DMS 273 treated with DMSO at 0.1 percent for 48 hours (cell line): Measurements from ENCODE around the gene ATG10.
"Not testable (repeated sequence)": the region's sequence is repeated elsewhere in the genome, so short reads cannot be mapped to it uniquely, and the experiment has no call there.

Experiments
- DNase-seq: peaks from one replicate; lab custom pipeline; 2025; lab: John Stamatoyannopoulos, UW

ATG10 gene

DNA sequence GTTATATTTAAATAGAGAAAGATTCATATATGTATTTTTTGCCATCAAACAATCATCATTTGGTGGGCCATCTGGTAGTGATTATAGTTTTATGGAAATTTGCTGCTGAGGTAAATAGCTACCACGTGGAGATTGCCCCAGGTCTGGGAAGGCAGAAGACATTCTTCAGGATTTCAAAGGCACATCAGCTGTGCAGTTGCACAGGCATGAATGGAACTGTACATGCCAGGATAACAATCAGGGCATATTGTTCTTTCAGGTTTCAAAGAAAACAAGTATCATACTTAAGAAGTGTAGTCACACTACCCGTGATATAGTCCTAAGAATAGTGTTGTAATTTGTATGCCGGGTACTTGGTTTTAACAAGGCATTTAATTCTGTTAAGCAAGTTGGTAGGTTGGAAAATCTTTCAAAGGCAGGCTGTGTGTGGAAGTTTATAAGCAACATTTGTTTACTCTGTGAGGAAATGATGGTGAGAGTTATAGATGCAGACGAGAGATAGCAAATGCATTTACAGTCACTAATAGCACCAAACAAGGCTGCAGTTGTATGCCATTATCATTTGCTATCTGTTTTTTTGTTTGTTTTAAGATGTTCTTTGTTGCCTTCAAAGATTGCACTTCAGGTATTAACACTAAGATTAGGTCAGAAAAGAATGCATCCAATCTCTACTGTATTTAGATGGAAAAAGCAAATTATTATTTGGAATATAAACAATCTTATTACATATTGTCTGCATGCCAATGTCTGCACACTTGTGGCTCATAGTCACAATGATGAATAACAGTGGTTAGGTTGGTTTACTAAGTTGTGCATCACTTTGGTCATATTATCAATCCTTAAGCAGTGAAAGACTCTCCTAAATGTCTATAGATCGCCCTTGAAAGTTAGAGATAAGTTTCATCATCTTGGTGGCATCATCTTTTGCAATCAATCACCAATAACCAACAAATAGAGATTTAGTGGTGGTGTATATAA is 251.1 kb downstream of the ATG10 start:
- no peak for DNase-seq

DNA sequence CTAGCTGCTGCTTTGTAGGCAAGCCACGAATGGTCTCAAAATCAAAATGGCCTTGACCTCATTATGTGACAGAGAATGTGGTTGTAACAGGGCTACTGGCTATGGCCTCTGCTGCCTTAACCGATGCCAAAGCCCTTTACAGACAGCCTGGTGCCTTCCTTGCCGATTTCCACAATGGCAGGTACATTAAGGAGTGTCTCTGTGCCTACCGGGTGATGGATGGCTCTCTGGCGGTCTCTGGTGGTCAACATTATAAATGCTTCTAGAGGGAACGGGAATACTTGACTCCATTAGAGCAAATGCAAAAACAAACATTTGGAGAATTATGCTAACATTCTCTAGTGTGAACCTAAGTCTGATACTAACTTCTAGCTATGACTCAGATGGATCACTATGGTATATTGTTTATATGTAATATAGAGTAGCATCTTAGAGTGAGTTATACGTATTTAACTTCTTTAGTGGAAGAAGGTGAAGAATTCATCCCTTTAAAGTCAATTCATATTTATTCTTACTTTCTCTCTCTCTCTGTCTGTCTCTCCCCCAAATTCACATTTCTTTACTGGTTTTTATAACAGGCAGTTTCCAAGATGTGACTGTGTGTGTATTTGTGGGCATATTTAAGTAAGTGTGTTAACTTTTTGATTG is 253.8 kb downstream of the ATG10 start:
- peak; percentile 6 for DNase-seq

DNA sequence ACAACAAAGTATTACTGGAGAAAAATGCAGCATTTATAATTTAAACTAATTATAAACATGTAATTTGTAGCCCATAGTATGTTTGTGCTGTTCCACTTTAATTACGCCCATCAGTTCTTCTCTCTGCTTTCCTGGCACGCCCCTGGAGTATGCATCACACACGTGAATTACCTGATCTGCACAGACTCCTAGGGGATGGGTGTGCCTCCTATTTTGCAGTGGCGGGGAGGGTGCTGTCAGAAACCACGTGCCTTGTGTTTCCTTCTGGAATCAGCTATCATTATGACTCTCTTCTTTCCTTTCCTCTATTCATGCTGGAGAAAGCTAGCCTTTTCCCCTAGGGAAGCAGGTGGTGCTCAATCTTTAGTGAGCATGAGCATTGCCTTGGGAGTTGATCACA is 263.1 kb downstream of the ATG10 start:
- no peak for DNase-seq

DNA sequence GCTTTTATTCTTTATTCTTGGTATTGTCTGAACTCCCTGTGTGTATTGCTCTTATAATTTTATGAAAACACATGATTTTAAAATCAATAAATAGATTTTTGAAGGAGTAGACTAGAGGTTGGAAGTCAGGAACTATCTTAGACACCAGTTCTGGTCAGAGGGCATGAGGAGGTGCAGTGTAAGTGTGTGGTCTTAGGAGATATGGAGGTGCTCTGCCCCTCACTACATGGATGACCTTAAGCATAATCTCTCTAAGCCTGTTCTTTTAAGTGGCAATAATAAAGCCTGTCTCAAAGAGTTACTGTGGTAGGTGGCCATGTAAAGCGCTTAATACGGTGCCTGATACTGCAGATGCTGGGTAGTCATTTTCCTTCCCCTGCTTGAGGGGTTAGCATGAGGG is 272.3 kb downstream of the ATG10 start:
- DNase-seq, result no peak

DNA sequence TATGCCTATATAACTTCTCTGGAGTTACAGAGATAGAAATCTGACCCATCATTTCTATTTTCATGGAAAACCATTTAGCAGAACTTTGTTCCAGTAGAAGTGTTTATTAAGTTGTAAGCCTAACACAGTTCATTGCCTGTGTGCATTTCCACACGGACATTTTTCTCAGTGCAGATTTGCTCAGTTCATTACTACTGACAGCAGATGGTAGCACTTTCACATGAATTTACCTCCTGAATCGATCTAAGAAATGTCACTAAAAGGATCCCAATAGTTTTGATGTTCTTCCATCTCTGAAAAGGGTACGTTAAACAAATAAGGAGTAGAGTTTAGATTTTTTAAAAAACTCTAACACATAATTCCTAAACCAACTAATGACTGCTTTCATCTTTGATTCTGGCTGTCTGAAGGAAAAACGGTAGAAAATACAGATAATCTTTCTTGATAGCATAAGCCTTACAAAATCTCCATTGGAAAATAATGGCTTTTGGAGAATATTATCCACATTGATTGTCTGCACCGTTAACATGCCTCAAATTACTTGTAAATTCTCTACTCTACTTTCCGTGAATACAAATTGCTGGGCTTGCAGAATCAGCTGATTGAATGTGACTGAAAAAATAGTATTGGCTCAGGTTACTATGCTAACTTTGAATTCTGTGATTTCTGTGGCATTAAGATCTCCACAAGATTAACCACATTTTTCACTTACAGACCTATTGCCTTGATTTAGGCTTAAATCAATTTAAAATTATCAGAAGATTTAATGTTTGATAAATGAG is 273.2 kb downstream of the ATG10 start:
- no peak for DNase-seq

DNA sequence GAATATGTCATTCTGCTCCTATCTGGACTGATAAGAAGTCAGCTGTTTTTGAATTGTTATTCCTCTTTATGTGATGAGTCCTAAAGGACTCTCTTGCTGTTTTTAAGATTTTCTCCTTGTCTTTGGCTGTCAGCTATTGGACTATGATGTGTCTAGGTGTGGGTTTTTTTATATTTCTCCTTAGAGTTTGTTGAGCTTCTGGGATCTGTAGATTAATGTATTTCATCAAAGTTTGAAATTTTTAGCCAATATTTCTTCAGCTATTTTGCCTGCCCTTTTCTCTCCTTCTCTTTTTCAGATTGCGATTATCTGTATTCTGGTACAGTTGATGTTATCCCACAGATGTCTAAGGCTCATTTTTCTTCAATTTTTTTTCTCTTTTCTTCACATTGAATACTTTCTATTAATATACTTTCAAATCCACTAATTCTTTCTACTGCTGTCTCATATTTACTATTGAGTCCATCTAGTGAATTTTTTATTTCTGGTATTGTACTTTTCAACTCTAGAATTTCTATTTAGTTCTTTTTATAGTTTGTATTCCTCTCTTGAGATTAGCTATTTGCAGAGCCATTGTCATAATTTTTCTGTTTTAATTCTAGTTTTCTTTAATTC is 275.2 kb downstream of the ATG10 start:
- DNase-seq, result no peak

DNA sequence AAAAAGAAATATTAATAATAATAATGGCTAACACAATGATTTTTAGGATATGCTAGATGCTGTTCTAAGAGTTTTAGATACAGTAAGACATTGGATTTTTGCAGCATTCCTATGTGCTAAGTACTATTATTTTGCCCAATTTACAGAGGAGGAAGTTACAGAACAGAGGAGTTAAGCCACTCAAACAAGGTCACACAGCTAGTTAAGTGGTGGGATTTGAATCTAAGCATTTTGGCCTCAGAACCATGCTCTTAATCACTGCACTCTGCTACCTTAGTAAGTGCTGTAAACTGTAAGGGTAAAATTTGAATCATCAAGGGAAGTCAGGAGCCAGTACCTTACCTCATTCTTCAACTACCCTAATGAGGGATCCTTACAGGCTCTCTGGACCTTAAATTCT is 280.9 kb downstream of the ATG10 start:
- DNase-seq, result no peak

DNA sequence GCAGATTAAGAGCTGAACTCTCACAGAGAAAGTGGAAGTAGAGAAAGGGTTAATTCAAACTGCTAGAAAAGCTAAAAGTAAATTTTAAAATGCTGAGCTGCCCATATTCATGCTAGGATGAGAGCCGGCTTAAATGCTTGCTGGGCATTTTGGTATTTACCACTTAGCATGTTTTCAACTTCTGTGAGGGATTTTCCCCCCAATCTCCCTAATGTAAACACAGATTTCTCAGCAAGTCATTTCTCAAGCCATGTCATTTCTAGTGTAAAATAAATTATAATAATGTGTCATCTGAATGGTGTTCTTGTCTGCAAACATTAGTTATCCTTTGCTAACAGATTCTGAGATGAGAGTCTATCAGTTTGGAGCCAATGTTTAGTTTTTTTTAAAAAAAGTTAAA is 284.0 kb downstream of the ATG10 start:
- DNase-seq, result no peak

DNA sequence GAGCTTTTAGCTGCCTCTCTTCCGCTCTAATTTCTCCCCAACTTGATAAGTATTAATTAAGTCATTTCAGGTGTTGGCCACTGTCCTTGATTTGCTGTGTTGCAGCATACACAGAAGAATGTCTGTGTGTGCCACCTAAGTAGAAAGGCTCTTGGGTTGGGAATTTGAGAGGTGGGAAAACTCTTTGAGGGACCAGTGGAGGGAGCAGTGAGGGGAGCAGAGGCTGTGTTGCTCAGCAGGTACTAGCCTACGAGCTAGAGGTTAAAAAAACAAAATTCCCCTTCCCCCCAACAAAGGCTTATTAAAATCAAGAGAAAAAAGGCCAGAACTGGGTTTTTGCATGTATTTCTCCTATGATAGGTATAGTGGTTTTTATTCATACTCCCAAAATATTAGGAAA is 285.4 kb downstream of the ATG10 start:
- no peak for DNase-seq

DNA sequence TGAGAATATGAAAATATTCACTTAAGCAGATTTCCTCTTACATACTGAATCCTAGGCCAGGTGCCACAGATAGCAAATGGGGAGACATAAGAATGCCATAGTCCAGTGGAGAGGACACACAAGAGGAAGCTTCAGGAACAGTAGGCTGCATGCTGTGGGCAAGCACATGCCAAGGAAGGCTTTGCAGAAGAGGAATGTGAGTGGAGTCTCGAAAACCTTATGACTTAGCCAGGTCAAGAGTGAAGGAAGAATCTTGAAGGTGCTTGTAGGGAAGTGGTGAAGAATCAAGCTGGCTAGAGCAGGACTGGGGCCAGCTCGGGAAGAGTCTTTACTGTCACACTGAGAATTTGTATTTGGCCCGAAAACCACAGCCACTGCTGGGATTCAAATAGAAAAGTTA is 285.9 kb downstream of the ATG10 start:
- no peak for DNase-seq

DNA sequence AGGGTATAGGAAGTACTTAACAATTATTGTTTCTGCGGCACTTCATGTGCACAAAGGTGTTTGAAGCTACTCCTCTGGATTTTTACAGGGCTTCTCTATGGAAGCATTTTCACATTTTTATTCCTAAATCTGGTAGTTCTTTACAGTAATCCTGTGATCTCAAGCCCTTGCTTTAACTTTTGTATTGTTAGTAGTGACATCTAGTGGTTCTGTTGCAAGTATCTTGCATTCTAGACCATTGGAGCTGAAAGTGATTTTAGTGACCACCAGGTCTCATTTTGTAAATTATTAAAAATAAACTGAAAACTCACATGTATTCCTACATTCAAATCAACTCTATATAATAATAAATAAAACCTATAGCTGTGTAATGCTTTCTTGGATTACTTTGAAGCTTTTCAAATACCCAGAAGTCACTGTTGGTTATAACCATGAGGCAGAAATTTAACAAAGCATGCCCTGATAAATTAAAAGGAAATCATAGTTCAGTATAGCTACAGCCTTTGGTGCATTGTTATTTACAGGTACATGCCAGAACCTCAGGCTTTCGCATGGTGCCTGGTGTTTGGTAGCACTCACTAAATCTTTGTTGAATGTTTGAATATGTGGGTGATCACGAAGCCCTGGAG is 287.5 kb downstream of the ATG10 start:
- DNase-seq, result peak; percentile 25

DNA sequence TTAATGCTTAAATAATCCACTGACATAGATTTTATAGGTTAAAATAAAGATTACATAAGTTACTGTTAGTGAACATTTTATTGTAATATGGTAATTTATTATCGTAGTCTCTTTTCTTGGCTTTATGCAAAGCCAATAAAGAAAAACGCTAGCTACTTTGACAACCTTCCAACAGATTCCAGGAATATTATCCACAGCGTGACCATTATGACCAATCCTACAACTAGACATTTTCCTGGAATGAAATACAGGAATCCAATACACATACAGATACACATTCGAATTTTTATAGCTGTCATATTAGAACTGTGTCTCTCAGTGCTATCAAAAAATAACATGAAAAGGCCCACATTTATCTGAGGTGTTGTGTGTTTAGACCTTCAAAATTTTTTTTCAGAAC is 293.2 kb downstream of the ATG10 start:
- no peak for DNase-seq

DNA sequence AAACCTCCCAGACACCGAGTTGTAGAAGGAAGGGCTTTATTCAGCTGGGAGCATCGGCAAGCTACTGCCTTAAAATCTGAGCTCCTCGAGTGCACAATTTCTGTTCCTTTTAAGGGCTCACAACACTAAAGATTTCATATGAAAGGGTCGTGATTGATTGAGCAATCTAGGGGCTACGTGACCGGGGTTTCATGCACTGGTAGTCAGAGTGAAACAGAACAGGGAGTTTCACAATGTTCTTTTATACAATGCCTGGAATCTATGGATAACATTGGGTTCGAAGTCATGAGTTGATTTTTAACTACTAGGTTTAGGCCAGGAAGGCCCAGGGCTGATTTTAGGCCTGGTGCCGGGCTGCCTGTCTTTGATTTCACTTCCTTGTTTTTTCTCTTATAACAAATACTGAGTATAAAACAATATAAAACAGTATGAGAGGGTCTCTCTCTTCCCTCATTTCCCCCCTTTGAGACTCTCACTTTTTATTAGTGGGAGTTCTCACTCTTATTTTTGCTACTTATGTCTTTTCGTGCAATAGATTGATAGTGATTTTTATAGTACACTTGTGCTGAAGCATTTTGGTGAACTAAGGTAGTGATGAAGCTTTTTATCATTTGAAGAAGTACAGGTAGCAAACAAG is 295.6 kb downstream of the ATG10 start:
- not testable (repeated sequence) for DNase-seq

DNA sequence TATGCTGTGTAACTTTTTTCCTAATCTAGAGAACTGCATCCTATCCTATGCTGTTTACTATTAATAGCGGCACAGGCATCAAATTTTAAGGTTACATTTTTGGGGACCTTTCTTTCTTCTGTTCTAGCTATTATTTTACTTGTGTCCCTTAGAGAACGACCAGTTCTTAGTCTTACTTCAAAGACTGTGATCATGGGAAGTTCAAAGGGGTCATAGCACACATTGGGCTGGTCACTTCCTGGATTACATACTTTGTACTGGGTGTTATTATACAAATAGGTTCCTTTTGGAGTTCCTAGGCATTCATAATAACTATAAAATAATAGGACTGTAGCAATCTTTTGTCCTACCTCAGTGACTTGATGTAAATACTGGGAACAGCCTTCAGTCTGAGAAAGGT is 297.5 kb downstream of the ATG10 start:
- DNase-seq, result not testable (repeated sequence)

DNA sequence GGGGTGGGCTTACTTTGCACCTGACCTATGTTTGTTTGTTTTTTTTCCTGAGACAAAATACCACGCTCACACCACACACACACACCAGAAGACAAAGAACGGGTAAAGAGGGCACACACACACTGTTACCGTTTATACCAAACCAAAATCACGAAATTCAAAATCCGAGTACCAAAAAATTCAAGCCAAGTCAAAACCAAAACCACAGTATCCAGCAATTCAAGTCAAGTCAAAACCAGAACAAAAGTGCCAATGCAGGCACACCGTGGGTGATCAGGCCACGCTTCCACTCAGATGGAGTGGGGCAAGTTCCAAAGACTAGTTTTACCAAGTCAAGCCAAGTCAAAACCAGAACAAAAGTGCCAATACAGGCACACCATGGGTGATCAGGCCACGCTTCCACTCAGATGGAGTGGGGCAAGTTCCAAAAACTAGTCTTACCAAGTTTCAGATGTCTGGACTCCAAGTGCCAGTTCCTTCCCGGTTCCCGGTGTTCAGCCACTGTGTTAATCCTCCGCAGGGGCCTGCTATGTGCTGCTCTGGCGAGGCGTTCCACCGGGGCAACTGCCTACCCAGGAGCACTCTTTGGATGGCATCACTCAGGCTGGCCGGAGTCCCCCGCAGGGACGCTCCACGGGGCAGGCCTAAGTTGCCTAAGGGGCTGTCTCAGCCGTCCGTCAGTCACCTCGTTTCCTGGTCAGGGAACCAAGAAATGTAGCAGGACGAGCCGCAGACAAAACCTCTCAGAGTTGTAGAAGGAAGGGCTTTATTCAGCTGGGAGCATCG is 300.9 kb downstream of the ATG10 start:
- DNase-seq, result not testable (repeated sequence)

DNA sequence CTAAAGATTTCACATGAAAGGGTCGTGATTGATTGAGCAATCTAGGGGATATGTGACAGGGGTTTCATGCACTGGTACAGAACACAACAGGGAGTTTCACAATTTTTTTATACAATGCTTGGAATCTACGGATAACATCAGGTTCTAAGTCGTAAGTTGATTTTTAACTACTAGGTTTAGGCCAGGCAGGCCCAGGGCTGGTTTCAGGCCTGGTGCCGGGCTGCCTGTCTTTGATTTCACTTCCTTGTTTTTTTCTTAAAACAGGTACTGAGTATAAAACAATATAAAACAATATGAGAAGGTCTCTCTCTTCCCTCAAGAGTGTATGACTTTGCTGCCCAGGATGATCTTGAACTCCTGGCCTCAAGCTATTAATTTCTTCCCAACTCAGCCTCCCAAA is 301.6 kb downstream of the ATG10 start:
- DNase-seq, result not testable (repeated sequence)

DNA sequence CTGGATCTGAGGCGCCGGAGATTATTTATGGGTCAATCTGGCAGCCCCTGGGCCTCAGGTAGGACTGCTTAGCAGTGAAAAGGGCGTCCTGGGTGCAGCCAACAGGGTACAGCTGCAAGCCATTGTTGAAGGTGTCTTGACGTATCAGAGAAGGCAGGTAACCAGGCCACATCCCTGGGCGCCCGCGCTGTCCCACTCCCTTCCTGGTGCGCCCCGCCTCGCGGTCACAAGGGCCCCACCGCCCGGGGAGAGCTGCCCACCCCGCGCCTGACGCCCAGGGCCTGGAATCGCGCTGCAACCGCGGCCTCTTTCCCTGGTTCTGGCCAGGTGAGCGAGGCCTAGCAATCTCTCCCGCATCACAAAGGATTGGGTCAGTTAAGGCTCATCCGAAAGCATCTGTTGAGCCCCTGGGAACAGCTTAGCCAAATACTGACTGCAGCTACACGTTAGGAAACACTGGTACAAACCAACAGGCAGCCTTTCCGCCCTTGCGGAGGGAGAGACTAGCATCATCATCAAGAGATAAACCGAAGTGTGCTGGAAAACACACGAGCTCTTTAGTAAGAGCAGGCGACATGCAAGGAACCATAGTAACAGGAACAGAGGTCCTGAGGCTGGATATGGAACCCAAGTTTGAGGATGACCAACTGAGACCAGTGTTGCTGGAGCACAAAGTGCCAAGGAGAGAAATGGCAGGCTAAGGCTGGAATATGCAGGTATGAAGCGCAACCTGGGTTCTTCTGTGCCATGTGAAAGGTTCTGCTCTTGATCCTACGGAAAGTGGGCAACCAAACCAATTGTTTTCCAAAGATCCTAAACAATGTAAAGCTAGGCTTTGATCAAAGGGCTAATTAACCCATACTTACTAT is 302.8 kb downstream of the ATG10 start:
- peak; percentile 26 for DNase-seq

DNA sequence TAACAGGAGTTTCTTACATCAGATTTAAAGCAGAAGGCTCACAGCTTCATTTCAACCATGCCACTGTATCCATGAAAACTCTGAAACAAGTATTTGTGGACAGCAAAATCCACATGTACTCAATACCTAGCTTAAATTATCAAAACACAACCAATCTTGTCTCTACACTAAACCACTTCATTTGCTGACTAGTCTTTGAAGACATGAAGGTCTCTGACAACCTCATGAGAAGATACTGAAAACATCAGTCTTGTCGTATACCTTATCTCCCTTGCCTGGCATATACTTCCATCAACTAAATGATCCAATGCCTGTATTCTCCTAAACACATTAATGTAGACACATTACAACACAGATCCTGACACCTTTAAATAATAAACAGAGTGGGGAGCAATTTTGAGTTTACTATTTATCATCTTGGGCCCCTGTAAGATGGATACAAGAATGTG is 303.4 kb downstream of the ATG10 start:
- DNase-seq, result no peak
